Measurements from ENCODE around the gene PAQR6. TPM values are rescaled to one million over a fixed set of nuclear protein-coding genes. Genes with fewer than 3 reads are reported as not detected.

The PAQR6 gene
- total RNA-seq, 2 donors from 2014 or later, result 1.1 to 2.9 TPM

GRCh38 chr1:156253634-156254033, 5.8 kb upstream of the PAQR6 start:
- H3K36me3 ChIP-seq, result peaks cover 34% of the 10 kb centered on the region
- no peak for DNase-seq
- TF ChIP-seq CTCF (IDR thresholded peaks at IDR 0.05), result no peak
- no peaks in the 10 kb centered on the region for H3K9me3 ChIP-seq
- intact Hi-C loops (cut with DNase I), result no loop called here
- no peak overlapping the region for H3K27ac ChIP-seq
- no peak overlapping the region for H3K9ac ChIP-seq (ENCODE audit: low read depth in 2 of 2, low read length in 2 of 2)
- no peaks in the 10 kb centered on the region for H3K27me3 ChIP-seq
- no peak overlapping the region for H3K4me3 ChIP-seq
- H3K4me1 ChIP-seq, result no peaks in the 10 kb centered on the region

GRCh38 chr1:156251527-156251926, 3.7 kb upstream of the PAQR6 start:
- no peak for DNase-seq
- H3K9me3 ChIP-seq, result no peaks in the 10 kb centered on the region
- H3K36me3 ChIP-seq, result peaks cover 31% of the 10 kb centered on the region
- no peak overlapping the region for H3K9ac ChIP-seq (ENCODE audit: low read depth in 2 of 2, low read length in 2 of 2)
- intact Hi-C loops (cut with DNase I), result no loop called here
- no peaks in the 10 kb centered on the region for H3K4me1 ChIP-seq
- no peaks in the 10 kb centered on the region for H3K27me3 ChIP-seq
- H3K27ac ChIP-seq, result no peak overlapping the region
- H3K4me3 ChIP-seq, result no peak overlapping the region
- no peak for TF ChIP-seq CTCF (IDR thresholded peaks at IDR 0.05)

GRCh38 chr1:156249593-156249992, 1.7 kb upstream of the PAQR6 start:
- Histone ChIP-seq H3K9me3 (no peaks in the 10 kb centered on the region), H3K27me3 (peaks cover 13% of the 10 kb centered on the region), H3K27ac (no peak overlapping the region), H3K9ac (ENCODE audit: low read depth in 2 of 2, low read length in 2 of 2) (no peak overlapping the region), H3K4me1 (peaks cover 9% of the 10 kb centered on the region), H3K4me3 (no peak overlapping the region), H3K36me3 (peaks cover 31% of the 10 kb centered on the region)
- intact Hi-C loops (cut with DNase I), result no loop called here
- TF ChIP-seq CTCF (IDR thresholded peaks at IDR 0.05), result no peak
- no peak for DNase-seq

- Histone ChIP-seq H3K27ac (no peak overlapping the region), H3K9ac (ENCODE audit: low read depth in 2 of 2, low read length in 2 of 2) (no peak overlapping the region), H3K4me1 (peaks cover 9% of the 10 kb centered on the region), H3K4me3 (no peak overlapping the region), H3K9me3 (no peaks in the 10 kb centered on the region), H3K27me3 (peaks cover 13% of the 10 kb centered on the region), H3K36me3 (peaks cover 23% of the 10 kb centered on the region)
- DNase-seq, result no peak
- TF ChIP-seq CTCF (IDR thresholded peaks at IDR 0.05), result no peak
- intact Hi-C loops (cut with DNase I), result no loop called here
Observed at GRCh38 chr1:156248323-156248683, 447 bp upstream of the PAQR6 start.

- no peak overlapping the region for H3K27ac ChIP-seq
- peaks cover 12% of the 10 kb centered on the region for H3K36me3 ChIP-seq
- TF ChIP-seq CTCF (IDR thresholded peaks at IDR 0.05), result no peak
- H3K4me1 ChIP-seq, result peaks cover 9% of the 10 kb centered on the region
- intact Hi-C loops (cut with DNase I), result no loop called here
- H3K9ac ChIP-seq (ENCODE audit: low read depth in 2 of 2, low read length in 2 of 2), result no peak overlapping the region
- H3K4me3 ChIP-seq, result no peak overlapping the region
- no peaks in the 10 kb centered on the region for H3K9me3 ChIP-seq
- peaks cover 13% of the 10 kb centered on the region for H3K27me3 ChIP-seq
- no peak for DNase-seq
Observed at GRCh38 chr1:156246781-156247459, 936 bp downstream of the PAQR6 start.

Measured in colonic mucosa (tissue), 4 donors.